GM12865 (cell line): ENCODE data around the gene FGF22.

Experiments used
- DNase-seq: peaks from one replicate; pipeline ENCODE4 v3.0.0; 2010; ENCODE audit warnings: low read depth
- H3K4me3 ChIP-seq: 2 replicates; pipeline ENCODE4 v1.5.1; 2011; ENCODE audit warnings: mild to moderate bottlenecking, low read depth, low read length, control low read depth
- TF ChIP-seq, protein P1 (sequence below): IDR thresholded peaks from 2 replicates; pipeline ENCODE4 v1.5.1; 2011; ENCODE audit warnings: low read length, control low read depth, low read depth, inconsistent platforms; ENCODE audit not compliant: insufficient read depth; ENCODE audit errors: missing control alignments

The FGF22 gene

GRCh38 chr19:676007-676338 lies 36.3 kb downstream of the FGF22 start:
- TF ChIP-seq, protein P1, sequence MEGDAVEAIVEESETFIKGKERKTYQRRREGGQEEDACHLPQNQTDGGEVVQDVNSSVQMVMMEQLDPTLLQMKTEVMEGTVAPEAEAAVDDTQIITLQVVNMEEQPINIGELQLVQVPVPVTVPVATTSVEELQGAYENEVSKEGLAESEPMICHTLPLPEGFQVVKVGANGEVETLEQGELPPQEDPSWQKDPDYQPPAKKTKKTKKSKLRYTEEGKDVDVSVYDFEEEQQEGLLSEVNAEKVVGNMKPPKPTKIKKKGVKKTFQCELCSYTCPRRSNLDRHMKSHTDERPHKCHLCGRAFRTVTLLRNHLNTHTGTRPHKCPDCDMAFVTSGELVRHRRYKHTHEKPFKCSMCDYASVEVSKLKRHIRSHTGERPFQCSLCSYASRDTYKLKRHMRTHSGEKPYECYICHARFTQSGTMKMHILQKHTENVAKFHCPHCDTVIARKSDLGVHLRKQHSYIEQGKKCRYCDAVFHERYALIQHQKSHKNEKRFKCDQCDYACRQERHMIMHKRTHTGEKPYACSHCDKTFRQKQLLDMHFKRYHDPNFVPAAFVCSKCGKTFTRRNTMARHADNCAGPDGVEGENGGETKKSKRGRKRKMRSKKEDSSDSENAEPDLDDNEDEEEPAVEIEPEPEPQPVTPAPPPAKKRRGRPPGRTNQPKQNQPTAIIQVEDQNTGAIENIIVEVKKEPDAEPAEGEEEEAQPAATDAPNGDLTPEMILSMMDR: no peak
- H3K4me3 ChIP-seq: no peak overlapping the region
- no peak for DNase-seq

DNA sequence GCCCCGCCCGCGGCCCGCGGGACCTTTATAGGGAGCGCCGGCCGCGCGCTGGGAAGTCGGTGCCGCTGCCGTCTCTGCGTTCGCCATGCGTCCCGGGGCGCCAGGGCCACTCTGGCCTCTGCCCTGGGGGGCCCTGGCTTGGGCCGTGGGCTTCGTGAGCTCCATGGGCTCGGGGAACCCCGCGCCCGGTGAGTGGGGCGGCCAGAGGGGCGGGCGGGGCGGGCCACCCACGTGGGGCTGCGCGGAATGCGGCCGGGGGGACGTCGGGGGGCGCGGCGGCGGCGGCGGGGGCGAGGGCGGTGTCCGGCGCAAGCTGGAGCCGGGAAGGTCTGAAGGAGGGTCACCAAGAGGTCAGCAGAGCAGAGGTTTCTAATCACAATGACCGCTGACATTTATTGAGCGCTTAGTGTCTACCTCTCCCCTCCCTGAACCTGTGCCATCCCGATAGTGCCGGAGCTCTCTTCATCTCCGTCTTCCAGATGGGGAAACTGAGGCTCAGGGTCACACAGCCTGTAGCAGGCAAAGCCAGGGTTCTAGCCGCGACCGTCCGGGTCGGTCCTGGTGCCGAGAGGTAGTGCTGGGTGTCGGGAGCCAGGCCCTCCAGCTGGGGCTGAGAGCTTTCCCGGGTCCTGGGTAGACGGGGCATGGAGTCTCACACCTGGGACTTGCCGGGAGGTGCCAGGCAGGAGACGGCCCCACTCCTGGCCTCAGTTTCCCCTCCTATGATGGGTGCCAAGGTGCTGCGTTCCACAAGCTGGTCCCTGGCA lies 36.8 kb downstream of the FGF22 start, which contains the start of gene FSTL3:
Gene FSTL3, plus strand, starts transcription at position 54 of the 767 bp plus-strand sequence. Its CDS starts 32 bp downstream, at position 86.
- DNase-seq: no peak
- no peak within 1 kb of the TSS for H3K4me3 ChIP-seq
- TF ChIP-seq, protein P1: no peak

DNA sequence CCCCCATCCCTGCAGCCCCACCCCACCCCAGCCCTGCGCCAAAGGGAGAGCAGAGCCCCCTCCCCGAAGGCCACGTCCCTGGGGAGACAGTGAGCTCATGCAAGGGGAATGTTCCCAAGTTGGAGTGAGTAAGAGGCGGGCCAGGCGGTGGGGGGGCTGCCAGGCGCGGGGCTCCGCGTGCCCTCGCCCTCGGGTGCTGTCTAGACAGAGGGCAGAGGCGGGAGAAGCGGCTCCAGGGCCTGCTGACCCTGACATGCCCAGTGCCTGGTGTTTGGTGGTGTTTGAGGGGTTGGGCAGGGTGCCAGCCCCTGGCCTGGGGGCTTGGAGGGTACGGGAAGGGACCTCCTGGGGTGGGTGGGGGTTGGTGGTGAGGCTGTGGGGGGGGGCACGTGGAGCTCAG lies 37.5 kb downstream of the FGF22 start:
- TF ChIP-seq, protein P1: no peak
- H3K4me3 ChIP-seq: no peak overlapping the region
- DNase-seq: no peak

GRCh38 chr19:677601-678436 lies 38.1 kb downstream of the FGF22 start:
- DNase-seq: no peak
- H3K4me3 ChIP-seq: no peak overlapping the region
- TF ChIP-seq, protein P1: no peak

- DNase-seq: no peak
- H3K4me3 ChIP-seq: peak overlapping the region; percentile 49
- TF ChIP-seq, protein P1: no peak
Observed at GRCh38 chr19:678791-679388, 39.2 kb downstream of the FGF22 start.

DNA sequence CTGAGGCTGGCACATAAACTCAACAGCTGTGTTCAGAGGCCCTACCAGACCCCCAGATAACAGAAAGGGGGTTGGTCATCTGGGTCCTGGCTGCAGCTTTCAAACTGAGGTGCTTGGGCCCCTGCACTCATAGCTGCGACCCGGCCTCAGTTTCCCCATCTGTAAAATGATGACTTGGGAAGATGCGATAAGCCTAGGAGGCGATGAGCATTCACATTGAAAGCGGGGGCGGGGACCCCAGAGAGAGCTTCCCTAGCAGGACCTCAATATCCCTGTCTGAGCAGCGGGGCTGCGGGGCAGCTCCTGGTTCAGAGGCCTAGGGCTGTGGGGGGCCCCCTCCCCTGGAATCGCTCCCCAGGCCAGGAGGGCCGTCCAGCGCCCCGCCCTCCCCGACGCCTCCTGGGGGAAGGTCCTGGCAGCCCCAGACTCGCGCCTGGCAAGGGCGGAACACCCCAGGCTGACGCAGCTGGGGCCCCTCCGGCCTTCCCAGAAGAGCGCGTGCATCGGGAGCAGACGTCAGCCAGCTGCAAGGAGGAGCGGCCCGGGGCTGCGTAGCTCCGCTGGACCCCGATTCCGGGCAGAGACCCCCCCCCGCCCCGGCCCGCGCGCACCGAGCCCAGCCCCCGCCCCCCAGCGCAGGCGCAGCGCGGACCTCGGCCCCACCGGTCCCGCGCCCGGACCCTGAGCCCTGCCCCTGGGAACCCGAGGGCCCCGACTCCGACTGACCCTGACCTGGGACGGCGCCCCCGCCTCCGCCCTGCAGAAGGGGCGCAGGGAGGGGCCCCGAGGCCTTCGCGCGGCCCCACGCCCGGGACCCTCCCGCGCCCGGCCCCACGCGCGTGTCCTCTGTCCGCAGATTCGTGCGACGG lies 40.0 kb downstream of the FGF22 start:
- TF ChIP-seq, protein P1: no peak
- H3K4me3 ChIP-seq: peak overlapping the region; percentile 49
- DNase-seq: peak; percentile 55
